Heart left ventricle (tissue), 13 donors: ENCODE data around the gene SLC9C1.

Source experiments
- CTCF ChIP-seq, 12 donors: fragments of 200-600 bp; sonication (generic) in 4 of 12; IDR thresholded peaks; one replicate each; pipeline versions ENCODE4 v1.5.0 to v1.8.0; 2018 to 2022; ENCODE audit warnings: antibody characterized with exemption in 12 of 12, mild to moderate bottlenecking in 5 of 12
- POLR2A ChIP-seq, 2 donors: fragments of 450-650 bp; IDR thresholded peaks; one replicate each; pipeline ENCODE4 v1.6.1; 2017; ENCODE audit warnings: antibody characterized with exemption in 2 of 2, mild to moderate bottlenecking in 2 of 2, moderate library complexity in 2 of 2
- donor health status: ischemic (EF 13 %, LVEDD 7.1; RV severe dilation, severe dysfunction).
- donor health status: DM: no; HTN: yes; CAD: no.
- donor health status: DM: no; HTN: no; CAD: no.
- donor health status: ischemic (EF 25% LVEDD 6.9; RV normal size, moderate dysfunction).
- donor health status: ischemic (EF 25% LVEDD 5.7; RV mildly dilated, moderate dysfunction).
- donor health status: ischemic (EF 35%, LVEDD 5.7; RV mildly dilated, moderate dysfunction).
- donor health status: nonischemic (EF 11% LVEDD 7.7; RV severe dilation, severe dysfunction).
- donor health status: DM: yes; HTN: yes; CAD: no.
- donor health status: PGD.
- donor health status: ischemic (EF 29% LVEDD 5.4; RV normal size, mild dysfunction).
- donor health status: nonischemic (EF 23%, LVEDD 6.1; RV moderate dilation, normal function).

DNA sequence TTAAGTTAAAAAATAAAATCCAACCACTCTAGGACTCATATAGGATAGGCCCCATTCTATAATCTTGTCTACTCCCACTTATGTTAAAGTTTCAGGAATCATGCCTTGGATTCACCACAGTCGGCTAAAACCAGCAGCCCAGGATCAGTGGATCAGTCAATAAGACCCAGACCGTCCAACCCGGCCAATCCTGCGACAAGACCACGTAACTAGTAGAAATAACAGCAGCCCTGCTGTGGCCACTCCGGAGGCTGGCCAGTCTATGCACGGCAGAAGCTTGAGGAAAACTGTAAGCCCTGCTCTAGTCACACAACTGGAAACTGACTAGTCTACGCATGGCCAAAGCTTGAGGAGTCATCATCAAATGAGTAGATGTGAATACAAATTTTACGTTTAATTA, 12.8 kb upstream of the SLC9C1 start:
- TF ChIP-seq CTCF (IDR thresholded peaks at IDR 0.05): no peak
- TF ChIP-seq POLR2A (IDR thresholded peaks at IDR 0.05): no peak
